Karpas-422 (cell line): ENCODE results near the gene PRUNE1. TPM values are rescaled to one million over a fixed set of nuclear protein-coding genes. Genes with fewer than 3 reads are reported as not detected.

Source experiments
- DNase-seq: peaks from one replicate; pipeline ENCODE4 v3.0.0-alpha.2; 2015
- H2AFZ ChIP-seq: fragments of 200-600 bp; sonication (generic); 2 replicates; pipeline ENCODE4 v1.6.1; 2014; ENCODE audit warnings: antibody characterized with exemption, low read length, mixed read lengths
- H3K27ac ChIP-seq: fragments of 200-600 bp; sonication (generic); 2 replicates; pipeline ENCODE4 v1.5.1; 2014; ENCODE audit warnings: mild to moderate bottlenecking, low read length, moderate library complexity
- H3K27me3 ChIP-seq: fragments of 200-600 bp; sonication (generic); 2 replicates; pipeline ENCODE4 v1.6.1; 2014; ENCODE audit warnings: low read length, mixed read lengths
- H3K36me3 ChIP-seq: fragments of 200-600 bp; sonication (generic); 2 replicates; pipeline ENCODE4 v1.6.1; 2014; ENCODE audit warnings: low read length, mixed read lengths; ENCODE audit not compliant: insufficient read depth
- H3K4me1 ChIP-seq: fragments of 200-600 bp; sonication (generic); 2 replicates; pipeline ENCODE4 v1.6.1; 2014; ENCODE audit warnings: mild to moderate bottlenecking, low read length, mixed read lengths
- H3K4me2 ChIP-seq: fragments of 200-600 bp; sonication (generic); 2 replicates; pipeline ENCODE4 v1.6.1; 2014; ENCODE audit warnings: low read length, low read depth, mild to moderate bottlenecking; ENCODE audit not compliant: poor library complexity, severe bottlenecking
- H3K4me3 ChIP-seq: fragments of 200-600 bp; sonication (generic); 2 replicates; pipeline ENCODE4 v1.5.1; 2014; ENCODE audit warnings: mild to moderate bottlenecking, antibody characterized with exemption, low read length, mixed read lengths
- H3K79me2 ChIP-seq: fragments of 200-600 bp; sonication (generic); 2 replicates; pipeline ENCODE4 v1.6.1; 2014; ENCODE audit warnings: mild to moderate bottlenecking, low read length, mixed read lengths
- H3K9ac ChIP-seq: fragments of 200-600 bp; sonication (generic); 2 replicates; pipeline ENCODE4 v1.6.0; 2014; ENCODE audit warnings: low read length
- H3K9me2 ChIP-seq: fragments of 200-600 bp; sonication (generic), shearing (Covaris generic); replicated peaks from 2 replicates; pipeline ENCODE4 v1.6.0; 2014; ENCODE audit warnings: mild to moderate bottlenecking, low read length, moderate library complexity; ENCODE audit not compliant: insufficient read depth
- H3K9me3 ChIP-seq: fragments of 300-700, 200-600 bp; sonication (generic); 2 replicates; pipeline ENCODE4 v1.6.1; 2014; ENCODE audit warnings: low read length, mixed read lengths
- H4K20me1 ChIP-seq: fragments of 200-600 bp; sonication (generic); 2 replicates; pipeline ENCODE4 v1.6.1; 2014; ENCODE audit warnings: mild to moderate bottlenecking, antibody characterized with exemption, low read length, low read depth; ENCODE audit not compliant: insufficient read depth
- total RNA-seq: library from RNA; depleted of rRNA; stranded (reverse); fragments of >200 nt; shearing (Covaris generic); gene quantifications from 2 replicates; pipeline ENCODE4 v1.2.3, GENCODE V29; 2014; ENCODE audit warnings: low replicate concordance

PRUNE1 gene
- total RNA-seq, 1 experiment from 2014 or later: 28.8 TPM

DNA sequence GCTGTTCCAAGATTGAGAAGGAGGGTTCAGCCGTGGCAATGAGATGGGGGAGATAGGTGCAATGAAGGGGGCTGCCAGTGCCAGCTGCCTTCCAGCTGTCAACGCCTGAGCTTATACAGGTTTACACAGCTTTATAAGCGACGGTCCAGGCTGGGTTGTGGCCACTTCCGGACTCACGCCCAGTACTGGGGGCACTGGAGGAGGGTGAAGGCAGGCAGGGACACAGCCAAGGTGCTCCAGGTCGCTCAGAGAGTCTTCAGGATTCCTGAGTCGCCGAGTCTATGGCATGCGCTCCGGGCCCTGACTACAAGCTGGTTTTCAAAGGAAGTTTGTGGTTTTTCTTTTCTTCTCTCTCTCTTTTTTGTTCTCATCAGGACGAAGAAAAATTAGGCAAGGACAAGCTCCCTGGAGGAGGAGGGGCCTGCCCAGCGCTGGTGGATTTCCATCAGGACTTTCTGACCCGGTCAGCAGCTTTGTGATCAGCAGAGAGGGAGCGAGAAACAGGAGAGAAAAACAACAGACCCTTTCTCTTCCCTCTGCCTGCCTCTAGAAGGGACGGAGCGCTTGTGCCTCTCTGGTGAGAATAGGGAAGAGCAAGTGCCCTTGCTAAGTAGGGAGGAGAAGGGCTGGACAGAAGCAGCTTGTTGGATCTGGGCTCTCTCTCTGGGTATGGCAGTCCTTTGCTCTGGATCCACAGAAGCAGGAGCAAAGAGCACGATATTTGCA lies 1.8 kb upstream of the PRUNE1 start, which contains the start of gene MINDY1:
Gene MINDY1, minus strand, starts transcription at position 576 of the 726 bp plus-strand sequence. CDS start 4,285 bp downstream, outside the sequence.
- H3K9me2 ChIP-seq: no peaks in the 10 kb centered on the region
- no peaks in the 10 kb centered on the region for H3K9me3 ChIP-seq
- H3K27me3 ChIP-seq: no peaks in the 10 kb centered on the region
- H3K79me2 ChIP-seq: peaks cover 40% of the 10 kb centered on the region
- H4K20me1 ChIP-seq: no peaks in the 10 kb centered on the region
- peak within 1 kb of the TSS; percentile 91 for H3K4me3 ChIP-seq
- peaks cover 67% of the 10 kb centered on the region for H3K4me1 ChIP-seq
- DNase-seq: peak; percentile 89
- no peaks in the 10 kb centered on the region for H3K36me3 ChIP-seq
- peak within 1 kb of the TSS; percentile 60 for H3K27ac ChIP-seq
- H3K4me2 ChIP-seq: peak within 1 kb of the TSS; percentile 92
- peak within 1 kb of the TSS; percentile 95 for H3K9ac ChIP-seq
- peak within 1 kb of the TSS; percentile 86 for H2AFZ ChIP-seq

DNA sequence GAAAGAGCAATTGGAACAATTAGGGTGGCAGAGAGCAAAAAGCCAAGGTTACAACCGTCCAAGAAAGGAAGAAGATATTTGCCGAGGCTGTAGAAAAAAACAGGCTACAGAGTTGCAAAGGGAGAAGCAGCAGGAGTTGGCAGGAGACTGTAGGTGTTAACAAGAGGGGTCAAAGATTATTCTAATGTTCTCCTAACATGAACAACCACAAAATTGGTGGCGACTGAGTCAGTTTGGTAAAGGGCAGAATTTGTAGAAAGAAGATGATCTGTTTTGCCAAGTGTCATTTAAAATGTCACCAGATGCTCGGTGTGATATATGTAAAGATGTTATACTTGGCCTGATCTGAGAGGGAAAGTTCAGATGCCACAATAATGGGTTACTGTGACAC lies 401 bp upstream of the PRUNE1 start:
- H3K4me2 ChIP-seq: peak overlapping the region; percentile 89
- H3K4me1 ChIP-seq: peaks cover 67% of the 10 kb centered on the region
- H3K36me3 ChIP-seq: no peaks in the 10 kb centered on the region
- DNase-seq: no peak
- H3K4me3 ChIP-seq: peak overlapping the region; percentile 91
- H3K9ac ChIP-seq: peak overlapping the region; percentile 95
- H3K27me3 ChIP-seq: no peaks in the 10 kb centered on the region
- no peaks in the 10 kb centered on the region for H4K20me1 ChIP-seq
- H3K79me2 ChIP-seq: peaks cover 50% of the 10 kb centered on the region
- H3K9me3 ChIP-seq: no peaks in the 10 kb centered on the region
- peak overlapping the region; percentile 29; the same call in 1 of the 2 replicates for H3K27ac ChIP-seq
- no peaks in the 10 kb centered on the region for H3K9me2 ChIP-seq
- peak overlapping the region; percentile 50; the same call in 1 of the 2 replicates for H2AFZ ChIP-seq

DNA sequence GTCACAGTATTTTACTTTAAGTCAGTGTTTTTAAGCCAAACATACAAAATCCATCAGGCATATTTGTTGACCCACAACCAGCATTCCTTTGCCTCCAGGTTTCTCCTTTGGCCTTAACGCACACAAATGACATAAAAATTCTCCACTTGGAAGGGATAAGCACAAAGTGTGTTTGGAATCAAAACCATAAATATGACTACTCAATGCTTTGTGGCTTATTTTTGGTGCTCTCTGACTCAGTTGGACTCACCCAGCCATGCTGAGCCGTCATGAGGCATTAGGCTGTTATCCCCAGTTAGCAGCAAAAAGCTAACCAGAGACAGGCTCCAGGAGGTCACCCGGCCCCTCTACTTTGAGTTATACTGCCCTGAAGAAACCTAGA lies 948 bp downstream of the PRUNE1 start:
- no peaks in the 10 kb centered on the region for H3K36me3 ChIP-seq
- H3K27ac ChIP-seq: 0 out of 2 replicates have a peak overlapping the region, but pooled peaks have one; percentile 5
- no peak for DNase-seq
- H3K79me2 ChIP-seq: peaks cover 59% of the 10 kb centered on the region
- no peaks in the 10 kb centered on the region for H3K27me3 ChIP-seq
- H4K20me1 ChIP-seq: no peaks in the 10 kb centered on the region
- no peaks in the 10 kb centered on the region for H3K9me2 ChIP-seq
- H3K4me2 ChIP-seq: peak overlapping the region; percentile 89
- H3K9me3 ChIP-seq: no peaks in the 10 kb centered on the region
- peaks cover 54% of the 10 kb centered on the region for H3K4me1 ChIP-seq
- H3K4me3 ChIP-seq: peak overlapping the region; percentile 91
- H2AFZ ChIP-seq: peak overlapping the region; percentile 84; the same call in 1 of the 2 replicates
- peak overlapping the region; percentile 95 for H3K9ac ChIP-seq

DNA sequence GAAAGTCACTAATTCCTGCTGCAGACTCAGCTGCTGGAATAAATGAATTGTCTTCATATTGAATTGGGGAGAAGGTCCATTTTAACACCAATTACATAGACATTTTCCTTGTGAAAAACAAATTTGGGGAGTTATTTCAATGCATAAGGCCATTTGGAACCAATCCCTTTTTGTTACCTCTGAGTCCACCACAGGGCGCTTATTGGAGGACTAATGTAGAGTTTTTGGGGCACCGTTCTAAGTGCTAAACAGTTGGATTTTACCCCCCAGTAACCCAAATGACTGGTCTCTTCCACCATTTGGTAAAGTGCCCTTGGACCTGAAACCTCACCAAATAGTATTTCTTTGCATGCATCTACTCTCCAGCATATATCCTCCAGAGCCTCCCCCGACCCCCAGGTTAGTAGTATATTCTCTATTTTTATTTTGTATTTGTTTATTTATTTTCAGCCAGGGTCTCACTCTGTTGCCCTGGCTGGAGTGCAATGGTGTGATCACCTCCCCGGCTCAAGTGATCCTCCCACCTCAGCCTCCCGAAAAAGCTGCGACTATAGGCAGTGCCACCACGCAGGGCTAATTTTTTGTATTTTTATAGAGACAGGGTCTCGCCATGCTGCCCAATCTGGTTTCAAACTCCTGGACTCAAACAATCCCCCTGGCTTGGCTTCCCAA lies 1.6 kb downstream of the PRUNE1 start:
- no peaks in the 10 kb centered on the region for H4K20me1 ChIP-seq
- H3K9me2 ChIP-seq: no peaks in the 10 kb centered on the region
- peak overlapping the region; percentile 89 for H3K4me2 ChIP-seq
- DNase-seq: no peak
- no peak overlapping the region for H2AFZ ChIP-seq
- H3K27ac ChIP-seq: 0 out of 2 replicates have a peak overlapping the region, but pooled peaks have one; percentile 5
- no peaks in the 10 kb centered on the region for H3K27me3 ChIP-seq
- H3K4me3 ChIP-seq: peak overlapping the region; percentile 91
- H3K9me3 ChIP-seq: no peaks in the 10 kb centered on the region
- H3K9ac ChIP-seq: peak overlapping the region; percentile 95
- peaks cover 64% of the 10 kb centered on the region for H3K79me2 ChIP-seq
- H3K4me1 ChIP-seq: peaks cover 50% of the 10 kb centered on the region
- no peaks in the 10 kb centered on the region for H3K36me3 ChIP-seq

DNA sequence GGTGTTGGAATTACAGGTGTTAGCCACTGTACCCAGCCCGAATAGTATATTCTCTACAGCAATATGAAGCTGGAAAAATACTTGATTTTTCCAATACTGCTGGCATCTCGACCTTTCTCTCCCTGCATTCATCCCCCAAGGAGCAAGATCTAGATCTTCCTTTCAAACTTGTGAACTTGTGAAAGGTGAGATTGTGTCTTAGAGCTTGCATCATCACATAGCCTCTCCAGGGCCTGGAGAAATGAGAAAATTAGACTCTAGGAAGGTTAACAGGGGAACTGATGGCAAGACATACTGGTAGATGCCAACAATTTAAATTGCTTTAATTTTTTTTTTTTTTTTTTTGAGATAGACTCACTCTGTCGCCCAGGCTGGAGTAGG lies 2.1 kb downstream of the PRUNE1 start:
- no peak for DNase-seq
- H3K4me3 ChIP-seq: no peak overlapping the region
- H3K79me2 ChIP-seq: peaks cover 63% of the 10 kb centered on the region
- no peaks in the 10 kb centered on the region for H4K20me1 ChIP-seq
- no peak overlapping the region for H3K9ac ChIP-seq
- H3K9me3 ChIP-seq: no peaks in the 10 kb centered on the region
- H3K27me3 ChIP-seq: no peaks in the 10 kb centered on the region
- H3K36me3 ChIP-seq: no peaks in the 10 kb centered on the region
- peak overlapping the region; percentile 89 for H3K4me2 ChIP-seq
- H3K9me2 ChIP-seq: no peaks in the 10 kb centered on the region
- no peak overlapping the region for H3K27ac ChIP-seq
- H2AFZ ChIP-seq: no peak overlapping the region
- peaks cover 46% of the 10 kb centered on the region for H3K4me1 ChIP-seq

DNA sequence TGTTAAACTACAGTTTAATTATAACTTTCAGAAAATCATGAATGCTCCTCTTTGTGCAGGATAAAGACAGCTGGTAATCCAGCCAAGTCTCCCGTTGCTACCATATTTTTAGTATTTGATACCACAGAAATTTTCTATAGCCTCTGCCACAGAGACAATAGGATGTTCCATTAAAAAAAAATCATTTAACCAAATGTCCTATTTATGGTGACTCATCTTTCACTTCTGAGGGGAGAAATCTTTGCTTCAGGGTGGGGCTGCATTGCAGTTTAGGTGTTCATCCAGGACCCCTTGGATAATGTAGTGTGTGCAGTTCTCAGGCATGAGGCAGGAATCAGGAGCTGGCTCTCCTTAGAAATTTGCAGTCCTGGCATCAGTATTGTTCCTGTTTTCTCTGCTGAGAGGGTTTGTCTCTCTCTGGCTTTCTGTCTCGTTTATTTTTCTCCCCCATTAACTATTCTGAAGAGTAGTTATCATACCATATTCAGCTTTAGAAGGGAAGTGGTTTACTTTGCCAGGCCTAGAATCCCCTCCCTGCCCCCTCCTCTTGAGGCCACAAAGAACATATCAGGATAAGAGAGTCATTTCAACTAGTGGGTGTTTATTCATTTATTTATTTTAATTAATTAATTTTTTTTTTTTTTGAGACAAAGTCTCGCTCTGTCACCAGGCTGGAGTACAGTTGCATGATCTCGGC lies 3.1 kb downstream of the PRUNE1 start:
- Histone ChIP-seq H3K79me2 (peaks cover 65% of the 10 kb centered on the region), H3K4me3 (no peak overlapping the region), H3K9me3 (no peaks in the 10 kb centered on the region), H3K27me3 (no peaks in the 10 kb centered on the region), H3K36me3 (no peaks in the 10 kb centered on the region), H2AFZ (no peak overlapping the region), H4K20me1 (no peaks in the 10 kb centered on the region), H3K27ac (no peak overlapping the region), H3K4me2 (no peak overlapping the region), H3K9me2 (no peaks in the 10 kb centered on the region), H3K9ac (no peak overlapping the region), H3K4me1 (peaks cover 37% of the 10 kb centered on the region)
- DNase-seq: no peak

DNA sequence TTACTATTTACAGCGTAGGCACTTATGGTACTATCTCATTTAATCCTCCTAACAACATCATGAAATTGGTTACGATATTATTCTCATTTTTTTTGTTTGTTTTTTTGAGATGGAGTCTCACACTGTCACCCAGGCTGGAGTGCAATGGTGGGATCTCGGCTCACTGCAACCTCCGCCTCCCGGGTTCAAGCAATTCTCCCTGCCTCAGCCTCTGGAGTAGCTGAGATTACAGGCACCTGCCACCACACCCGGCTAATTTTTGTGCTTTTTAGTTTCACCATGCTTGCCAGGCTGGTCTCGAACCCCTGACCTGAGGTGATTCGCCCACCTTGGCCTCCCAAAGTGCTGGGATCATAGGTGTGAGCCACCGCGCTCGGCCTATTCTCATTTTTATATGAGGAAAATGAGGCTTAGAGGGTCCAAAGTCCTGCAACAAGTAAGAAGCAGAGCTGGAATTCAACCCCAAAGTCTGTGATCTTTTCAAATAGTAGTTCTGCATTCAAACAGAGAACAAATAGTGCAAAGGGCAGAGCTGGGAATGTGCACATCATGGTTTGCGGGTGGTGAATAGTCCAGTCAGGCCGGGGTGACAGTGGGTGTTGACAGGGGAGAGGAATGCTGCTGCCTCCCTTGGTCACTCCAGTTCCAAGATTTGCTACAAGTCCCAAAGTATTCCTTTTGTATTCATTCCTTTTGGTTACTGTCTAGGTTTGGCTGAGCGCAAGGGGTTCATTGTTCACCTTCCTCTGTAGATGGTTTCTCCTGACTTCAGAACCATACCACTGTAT lies 4.6 kb downstream of the PRUNE1 start:
- H3K9me2 ChIP-seq: no peaks in the 10 kb centered on the region
- no peak overlapping the region for H3K27ac ChIP-seq
- peaks cover 65% of the 10 kb centered on the region for H3K79me2 ChIP-seq
- no peaks in the 10 kb centered on the region for H4K20me1 ChIP-seq
- H3K36me3 ChIP-seq: no peaks in the 10 kb centered on the region
- no peak overlapping the region for H3K4me2 ChIP-seq
- H3K9ac ChIP-seq: no peak overlapping the region
- no peak overlapping the region for H2AFZ ChIP-seq
- peaks cover 25% of the 10 kb centered on the region for H3K4me1 ChIP-seq
- H3K27me3 ChIP-seq: no peaks in the 10 kb centered on the region
- no peak for DNase-seq
- H3K4me3 ChIP-seq: no peak overlapping the region
- H3K9me3 ChIP-seq: no peaks in the 10 kb centered on the region
